Stimulated activated CD4-positive, alpha-beta T cell treated with anti-CD3 and anti-CD28 coated beads, Interleukin-1b, Interleukin-23, amount 100 ng/mL, for 4 hours (primary cell): ENCODE data around the gene GNA12.

ENCODE experiments used
- DNase-seq, 2 donors: peaks; one replicate each; pipeline ENCODE4 v3.0.0-alpha.2; 2020; ENCODE audit warnings: low read depth in 2 of 2

The GNA12 gene

DNA sequence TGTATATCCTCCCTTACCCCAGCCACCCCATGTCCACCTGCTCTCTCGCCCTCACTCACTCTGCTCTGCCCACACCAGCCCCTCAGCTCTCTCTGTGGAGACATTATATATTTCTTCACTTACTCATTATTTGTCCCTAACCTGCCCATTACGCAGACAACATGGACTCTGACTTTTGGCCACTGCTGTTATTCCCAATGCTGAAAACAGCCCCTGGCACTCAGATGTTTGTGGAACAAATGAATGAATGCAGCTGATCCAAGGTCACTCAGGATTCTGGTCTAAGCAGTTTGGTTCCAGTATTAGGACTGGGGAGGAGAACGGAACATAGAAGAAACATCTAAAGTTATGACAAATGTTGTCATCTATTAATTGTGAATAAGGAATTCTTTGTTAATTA is 26.7 kb downstream of the GNA12 start:
- no peak for DNase-seq

DNA sequence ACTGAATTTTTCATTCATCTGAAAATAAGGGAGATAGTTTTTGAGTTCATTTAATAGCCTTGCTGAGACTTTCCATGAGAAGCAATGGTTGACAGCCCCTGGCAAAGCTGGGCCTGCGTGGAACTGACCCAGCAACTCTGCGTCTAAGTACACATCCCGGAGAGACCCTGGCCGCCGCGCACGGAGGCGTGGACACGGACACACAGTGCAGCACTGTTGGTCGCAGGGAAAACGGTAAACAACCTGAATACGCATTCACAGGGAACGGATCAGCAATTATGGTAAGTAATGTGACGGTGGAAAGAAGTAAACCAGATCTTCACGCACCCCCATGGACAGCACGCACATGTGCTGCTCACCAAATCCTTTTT is 28.2 kb downstream of the GNA12 start:
- no peak for DNase-seq

DNA sequence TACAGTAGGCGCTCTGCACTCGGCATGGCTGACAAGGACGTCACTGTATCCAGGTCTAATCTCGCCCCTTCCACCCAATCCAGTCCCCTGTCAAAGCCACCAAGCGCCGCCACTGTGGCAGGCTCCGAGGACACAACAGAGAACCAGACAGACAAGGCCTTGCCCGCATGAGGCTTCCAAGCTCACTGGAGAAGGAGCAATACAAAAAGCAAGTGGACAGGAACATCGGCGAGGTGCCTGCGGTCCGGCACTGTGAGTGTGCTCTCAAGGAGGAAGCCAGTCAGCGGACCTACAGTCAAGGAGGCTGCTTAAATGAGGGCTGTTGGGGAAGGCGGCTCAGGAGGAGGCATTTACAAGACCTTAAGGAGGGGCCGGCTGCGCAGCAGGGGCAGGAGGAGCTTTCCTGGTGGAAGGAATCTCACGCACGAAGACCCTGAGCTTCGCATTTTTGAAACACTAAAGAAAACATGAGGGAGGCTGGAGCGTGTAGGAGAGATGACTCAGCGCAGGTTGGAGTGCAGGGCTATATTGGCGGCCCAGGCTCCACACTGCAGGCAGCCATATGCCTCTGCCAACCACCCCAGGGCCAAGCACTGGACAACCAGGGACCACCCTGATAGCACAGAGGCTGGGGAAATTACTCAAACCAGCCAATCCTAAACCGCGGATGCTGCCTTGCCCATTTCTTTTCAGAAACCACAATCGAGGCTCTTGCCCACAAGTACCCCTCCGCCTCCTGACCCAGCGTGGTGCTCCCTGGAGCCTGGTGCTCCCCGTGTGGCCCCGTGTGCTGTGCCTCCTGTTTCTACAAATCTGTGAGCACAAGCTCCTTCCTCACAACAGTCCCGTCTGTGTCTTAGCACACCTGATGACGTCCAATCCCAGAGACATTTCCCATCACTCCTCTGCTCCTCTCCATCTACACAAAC is 28.9 kb downstream of the GNA12 start:
- no peak for DNase-seq

DNA sequence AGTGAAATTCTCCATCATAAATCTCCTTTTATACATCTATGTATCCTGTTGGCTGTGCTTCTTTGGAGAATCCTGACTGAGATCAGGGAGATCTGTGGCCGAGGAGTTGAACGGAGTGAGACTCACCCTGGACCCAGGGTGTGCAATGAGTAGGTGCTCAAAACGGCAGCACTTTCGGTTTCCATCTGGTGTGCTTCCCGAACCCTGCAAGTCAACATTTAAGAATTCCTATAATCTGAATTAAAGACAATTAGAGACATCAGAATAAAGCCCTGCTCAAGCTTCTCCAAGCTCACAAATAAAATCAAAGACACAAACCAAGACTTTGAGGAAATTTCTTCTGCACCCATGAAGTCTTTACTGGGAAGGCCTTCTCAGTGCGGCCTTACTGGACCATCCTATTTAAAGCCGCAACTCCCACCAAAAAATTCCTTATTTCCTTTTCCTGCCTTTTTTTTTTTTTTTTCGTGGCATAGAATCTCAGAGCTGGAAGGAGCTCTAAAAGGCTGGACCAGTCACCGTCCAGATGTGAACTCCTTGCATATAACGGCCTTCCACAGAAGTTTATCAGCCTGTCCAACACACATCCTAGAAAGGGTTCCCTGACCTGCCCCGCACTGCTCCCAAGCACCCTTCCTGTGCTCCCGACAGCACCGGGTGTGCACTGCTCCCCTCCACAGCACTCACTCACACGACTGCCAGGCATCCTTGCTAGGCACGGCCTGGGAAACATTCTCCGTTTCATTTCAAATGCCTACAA is 29.7 kb downstream of the GNA12 start:
- DNase-seq, result no peak

DNA sequence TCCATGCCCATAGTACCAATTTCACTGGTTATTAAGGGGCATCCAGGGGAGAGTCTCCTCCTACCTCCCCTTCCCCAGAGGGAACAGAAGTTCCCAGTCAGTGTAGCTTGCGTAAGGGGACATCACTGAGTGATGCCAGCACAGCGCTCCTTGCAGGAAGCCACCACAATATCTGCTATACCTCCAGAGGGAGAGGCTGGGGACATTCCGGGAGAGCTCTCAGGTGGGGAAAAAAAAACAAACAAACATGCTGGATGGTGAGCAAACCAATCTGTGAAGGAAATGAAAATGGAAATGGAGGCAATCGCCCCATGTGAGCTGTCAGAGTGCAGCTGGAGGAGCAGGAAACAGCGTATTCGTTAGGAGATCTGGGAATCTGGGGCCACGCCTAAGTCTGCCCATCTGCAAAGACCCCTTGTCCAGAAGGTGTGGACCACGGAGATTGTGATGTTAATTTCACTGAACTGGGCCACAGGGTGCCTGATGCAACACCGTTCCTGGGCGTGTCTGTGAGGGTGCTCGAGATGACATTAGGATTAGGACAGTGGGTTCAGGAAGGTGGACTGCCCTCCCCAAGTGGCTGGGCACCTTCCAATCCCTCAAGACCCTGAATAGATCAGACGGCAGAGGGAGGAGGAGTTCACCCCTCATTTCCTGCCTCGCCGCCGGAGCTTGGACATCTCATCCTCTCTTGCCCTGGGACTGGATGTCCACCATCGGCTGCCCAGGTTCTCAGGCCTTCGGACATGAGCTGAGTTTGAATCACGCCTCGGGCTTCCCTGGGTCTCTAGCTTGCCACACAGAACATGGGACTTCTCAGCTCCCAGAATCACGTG is 30.5 kb downstream of the GNA12 start:
- DNase-seq, result no peak

DNA sequence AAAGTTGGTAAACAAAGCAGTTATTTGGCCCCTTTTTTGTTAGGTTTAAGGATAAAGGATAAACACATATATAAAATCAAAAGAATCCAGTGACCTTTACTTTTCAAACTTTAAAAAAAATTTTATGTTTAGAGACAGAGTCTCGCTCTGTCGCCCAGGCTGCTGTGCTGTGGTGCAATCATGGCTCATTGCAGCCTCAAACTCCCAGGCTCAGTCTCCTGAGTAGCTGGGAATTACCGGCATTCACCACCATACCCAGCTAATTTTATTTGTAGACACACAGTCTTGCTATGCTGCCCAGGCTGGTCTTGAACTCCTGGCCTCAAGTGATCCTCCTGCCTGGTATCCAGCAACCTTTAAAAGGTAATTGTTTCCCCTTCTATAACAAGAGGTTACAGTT is 31.3 kb downstream of the GNA12 start:
- DNase-seq, result no peak

DNA sequence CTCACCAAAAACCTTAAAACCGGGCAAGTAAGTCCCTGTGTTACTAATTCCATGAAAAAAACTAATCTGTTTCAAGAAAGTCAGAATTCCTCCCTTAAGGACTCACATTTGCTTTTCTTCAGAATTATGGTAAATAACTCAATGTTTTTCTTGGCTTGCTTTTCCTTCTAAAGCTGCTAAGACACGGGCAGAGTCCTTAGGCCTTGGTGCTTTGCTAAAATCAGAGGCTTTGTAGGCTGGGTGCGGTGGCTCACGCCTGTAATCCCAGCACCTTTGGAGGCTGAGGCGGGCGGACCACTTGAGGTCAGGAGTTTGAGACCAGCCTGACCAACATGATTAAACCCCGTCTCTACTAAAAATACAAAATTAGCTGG is 32.0 kb downstream of the GNA12 start:
- DNase-seq, result no peak

DNA sequence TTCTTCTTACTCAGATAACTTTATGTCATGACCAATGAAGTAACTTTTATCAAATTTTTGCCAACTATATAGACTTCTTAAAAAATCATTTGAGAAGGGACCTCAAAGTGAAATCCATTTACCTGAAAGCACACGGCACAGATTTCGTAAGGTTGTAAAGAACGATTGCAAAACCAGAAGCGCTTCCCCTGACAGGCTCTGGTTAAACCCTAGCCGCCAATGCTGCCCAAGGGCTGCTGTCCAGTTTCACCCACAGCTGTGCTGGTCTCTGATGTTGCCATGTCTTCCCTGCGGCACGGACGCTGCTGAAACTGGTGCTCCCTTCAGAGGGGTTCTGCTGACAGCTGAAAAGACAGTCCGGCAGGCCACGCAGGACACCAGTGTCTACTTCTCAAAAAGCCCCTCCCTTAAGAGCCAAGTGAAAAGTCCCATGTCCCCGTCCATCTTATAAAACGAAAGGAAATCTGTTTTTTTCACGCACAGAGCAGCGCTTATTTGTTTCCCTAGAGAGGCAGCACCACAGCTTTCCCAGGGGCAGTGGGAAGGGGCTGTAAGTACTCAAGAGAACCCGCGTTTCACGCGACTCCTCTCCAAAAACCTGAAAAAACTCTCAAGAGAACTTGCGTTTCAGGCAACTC is 32.5 kb downstream of the GNA12 start:
- no peak for DNase-seq

DNA sequence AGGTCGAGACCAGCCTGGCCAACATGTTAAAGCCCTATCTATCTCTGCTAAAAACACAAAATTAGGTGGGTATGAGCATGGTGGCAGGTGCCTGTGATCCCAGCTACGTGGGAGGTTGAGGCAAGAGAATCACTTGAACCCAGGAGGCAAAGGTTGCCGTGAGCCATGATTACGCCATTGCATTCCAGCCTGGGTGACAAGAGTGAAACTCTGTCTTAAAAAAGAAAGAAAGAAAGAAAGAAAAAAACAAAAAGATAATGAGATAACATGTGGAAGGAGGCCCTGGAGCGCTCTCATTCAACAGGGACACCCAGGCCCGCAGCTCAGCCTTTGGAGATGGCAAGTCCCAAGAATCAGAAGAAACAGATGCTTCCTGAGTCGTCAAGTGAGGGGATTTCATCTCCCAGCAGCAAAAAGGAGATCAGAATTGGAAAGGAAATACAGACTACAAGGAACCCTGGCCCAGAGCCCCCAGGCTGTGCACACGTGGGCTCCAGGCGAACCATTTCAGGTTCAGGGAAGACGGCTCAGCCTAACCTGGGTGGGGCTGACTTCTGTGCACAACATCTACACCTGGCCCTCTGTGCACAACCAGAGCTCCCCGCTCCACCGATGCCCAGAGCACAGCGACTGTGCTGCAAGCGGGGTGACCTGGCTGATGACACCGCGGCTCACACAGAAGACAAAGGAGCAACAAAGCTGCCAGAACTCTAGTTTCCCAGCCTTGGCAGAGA is 33.3 kb downstream of the GNA12 start:
- no peak for DNase-seq

DNA sequence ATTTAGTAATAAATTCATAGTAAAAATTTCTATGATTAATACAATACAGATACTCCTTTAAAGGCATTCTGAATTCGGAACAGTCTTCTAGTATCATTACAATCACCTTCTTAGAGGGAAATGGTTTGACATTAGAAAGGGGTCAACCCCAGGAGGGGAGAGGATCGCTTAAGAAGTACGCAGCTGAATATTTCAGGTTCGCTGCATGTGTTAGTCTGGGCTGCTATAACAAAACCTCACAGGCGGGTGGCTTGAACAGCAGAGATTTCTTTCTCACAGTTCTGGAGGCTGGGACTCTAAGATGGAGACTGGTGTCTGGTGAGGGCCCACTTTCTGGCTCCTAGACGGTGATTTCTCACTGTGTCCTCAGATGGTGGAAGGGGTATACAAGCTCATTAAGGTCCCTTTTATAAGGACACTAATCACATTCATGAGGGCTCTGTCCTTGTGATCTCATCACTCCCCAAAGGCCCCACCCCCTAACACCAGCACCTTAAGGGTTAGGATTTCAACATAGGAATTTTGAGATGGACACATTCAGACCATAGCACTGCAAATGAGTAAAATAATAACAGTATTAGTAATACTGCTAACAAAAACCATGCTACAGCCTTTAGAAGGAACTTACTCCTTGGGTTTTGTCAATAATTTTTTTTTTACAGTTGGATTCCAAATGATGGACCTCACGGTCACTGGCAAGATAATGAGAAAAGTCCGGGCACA is 34.0 kb downstream of the GNA12 start:
- DNase-seq, result no peak

DNA sequence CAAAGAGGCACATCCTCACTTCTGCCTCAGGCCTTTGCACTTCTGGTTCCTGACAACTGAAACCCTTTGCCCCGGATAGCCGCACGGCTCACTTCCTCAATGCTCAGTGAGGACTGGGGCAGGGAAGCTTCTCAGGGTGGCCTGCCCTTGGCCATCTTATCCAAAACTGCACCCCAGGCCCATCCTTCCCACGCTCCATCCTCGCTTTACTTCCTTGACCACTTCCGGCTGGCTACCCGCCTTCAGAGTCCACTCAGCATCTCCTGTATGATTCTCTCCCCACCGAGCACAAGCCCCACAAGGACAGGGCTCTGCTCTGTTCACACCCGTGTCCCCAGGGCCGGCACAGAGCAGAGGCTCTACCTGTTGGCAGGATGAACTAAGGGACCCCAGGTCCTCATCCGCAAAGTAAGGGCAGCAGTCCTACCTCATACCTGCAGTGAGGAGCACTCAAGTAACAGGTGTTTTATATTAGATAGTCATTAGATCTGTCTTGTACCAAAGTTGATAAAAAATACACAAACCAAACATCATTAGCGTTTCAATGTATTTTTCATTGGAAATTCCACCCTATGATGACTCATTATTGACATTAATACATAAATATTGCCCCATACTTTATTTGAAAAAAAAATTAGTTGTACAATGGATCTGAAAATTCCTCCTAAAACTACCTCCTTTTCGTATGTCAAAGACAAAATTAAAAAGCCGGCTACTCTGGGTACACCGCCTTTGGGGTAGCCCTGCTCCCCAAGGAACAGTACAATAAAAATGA is 35.0 kb downstream of the GNA12 start:
- no peak for DNase-seq

DNA sequence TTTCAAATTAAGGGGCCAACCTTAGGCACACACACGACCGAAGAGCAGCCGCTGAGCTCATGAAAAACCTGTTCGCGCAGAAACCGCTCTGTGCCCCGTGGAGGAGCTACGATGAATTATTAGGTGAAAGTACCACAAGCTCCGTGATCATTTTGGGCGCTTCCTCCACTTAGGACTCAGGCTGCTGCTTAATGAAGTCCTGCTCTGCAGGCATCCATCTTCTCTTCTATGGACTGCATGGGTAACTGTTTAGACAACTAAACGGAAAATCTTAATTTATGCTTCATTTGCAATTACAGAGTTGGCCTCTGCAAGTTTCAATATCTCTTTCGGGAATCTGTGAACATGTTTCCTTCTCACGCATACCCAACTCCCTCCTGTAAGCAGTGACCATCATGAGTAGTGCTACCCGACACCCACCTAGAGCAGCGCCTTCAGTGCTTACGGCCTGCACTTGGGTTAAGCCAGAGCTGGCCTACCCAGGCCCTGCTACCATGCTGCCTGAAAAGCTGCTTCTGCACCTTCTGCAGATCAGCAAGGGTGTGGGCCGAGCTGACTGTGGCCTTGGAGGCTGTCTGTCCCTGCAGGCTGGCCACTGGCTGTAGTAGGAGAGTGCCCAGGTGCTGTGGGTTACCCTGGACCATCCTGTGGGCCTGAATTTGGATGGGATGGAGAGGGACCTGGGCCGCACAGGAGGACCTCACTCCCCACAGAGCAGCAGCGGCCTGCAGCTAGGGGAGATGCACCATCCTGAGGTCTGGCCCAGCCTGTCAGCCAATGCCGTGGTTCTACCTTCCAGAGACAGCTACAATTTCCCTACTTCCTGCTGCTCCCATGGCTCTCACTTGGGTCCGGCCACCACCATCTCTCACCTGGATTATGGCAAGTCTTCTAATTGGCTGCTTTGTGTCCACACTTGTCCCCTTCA is 36.0 kb downstream of the GNA12 start:
- no peak for DNase-seq

DNA sequence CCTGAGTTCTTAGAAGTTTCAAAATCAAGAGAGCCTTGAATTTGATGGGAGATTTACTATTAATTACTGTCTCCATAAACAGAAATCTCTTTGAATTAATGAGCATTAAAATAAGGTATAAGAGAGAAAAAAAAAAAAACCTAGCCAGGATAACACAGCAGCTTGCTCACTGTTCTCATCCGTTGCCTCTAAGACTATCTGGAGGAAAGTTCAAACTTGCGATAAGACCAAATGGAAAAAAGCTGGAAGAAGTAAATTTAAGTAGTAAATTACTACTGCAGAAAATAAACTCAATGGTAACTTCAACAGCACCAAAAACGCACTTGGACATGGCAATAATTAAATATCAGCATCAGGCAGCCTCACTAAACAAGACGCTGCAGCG is 36.7 kb downstream of the GNA12 start:
- no peak for DNase-seq

DNA sequence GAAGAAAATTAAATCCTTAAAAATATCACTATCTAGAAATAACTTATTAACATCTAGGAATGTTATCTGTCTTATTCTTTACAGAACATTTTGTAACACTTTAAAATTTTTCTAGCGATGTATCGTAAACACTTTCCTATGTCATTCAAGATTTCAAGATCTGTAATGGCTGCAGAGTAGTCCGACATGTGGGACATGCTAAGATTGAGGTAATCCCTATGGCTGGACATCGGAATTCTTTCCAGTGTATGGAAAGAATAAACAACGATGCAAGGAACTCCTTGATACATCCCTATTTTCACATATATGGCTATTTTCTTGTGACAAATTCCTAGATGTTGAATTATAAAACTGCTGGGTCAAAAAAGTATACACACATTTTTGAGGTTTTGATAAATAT is 37.5 kb downstream of the GNA12 start:
- DNase-seq, result no peak

DNA sequence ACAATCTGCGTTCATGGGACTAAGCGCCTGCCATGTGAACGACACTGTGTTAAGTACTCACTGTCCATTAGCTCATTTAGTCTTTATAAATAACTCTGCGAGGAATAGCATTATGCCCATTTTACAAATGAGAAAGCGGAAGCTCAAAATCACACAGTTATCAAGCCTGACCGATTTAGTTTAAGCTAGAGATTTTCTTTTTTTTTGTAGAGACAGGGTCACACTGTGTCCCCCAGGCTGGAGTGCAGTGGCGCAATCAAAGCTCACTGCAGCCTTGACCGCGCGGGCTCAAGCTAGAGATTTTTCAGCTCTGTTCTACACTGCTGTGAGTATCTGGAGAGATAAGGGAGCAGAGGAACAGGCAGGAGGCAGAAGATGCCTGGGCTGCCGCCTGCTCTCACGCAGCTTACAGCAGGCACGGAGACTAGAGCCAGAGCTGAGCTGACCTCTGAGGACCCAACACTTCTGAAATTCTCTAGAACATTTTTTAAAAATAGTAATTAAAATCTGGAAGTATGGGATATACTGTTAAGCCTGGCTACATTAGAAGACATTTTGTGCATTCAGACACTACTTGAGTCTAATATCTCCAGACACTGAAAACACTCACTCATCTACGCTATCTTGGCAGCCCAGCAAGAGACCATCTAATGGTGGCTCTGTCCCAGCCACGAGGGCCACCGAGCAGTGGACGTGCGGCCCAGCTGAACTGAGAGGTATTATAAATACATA is 38.7 kb downstream of the GNA12 start:
- no peak for DNase-seq

DNA sequence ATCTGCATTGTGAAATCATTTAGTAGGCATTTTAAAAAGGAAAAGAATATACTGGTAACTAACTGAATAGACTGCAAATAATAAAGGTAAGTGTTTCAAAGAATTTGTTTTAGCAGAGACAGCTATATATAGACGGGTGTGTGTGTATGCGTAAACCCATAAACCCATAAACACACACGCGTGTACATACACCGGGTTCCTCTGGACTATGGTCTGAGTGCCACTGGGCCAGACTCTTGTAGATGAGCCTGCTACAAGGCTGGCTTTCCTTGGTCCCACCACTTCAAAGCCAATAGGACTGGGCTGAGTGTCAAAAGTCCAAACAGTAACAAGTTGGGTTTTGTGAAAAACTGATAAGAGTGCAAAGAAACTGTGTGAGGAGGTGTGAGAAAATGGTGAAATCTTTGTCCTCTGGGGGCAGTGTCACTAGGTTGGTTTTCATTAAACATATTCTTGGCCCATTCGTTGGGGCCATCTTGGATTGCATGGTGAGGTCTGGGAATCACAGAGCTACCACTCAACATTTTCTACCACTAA is 39.8 kb downstream of the GNA12 start:
- DNase-seq, result no peak

DNA sequence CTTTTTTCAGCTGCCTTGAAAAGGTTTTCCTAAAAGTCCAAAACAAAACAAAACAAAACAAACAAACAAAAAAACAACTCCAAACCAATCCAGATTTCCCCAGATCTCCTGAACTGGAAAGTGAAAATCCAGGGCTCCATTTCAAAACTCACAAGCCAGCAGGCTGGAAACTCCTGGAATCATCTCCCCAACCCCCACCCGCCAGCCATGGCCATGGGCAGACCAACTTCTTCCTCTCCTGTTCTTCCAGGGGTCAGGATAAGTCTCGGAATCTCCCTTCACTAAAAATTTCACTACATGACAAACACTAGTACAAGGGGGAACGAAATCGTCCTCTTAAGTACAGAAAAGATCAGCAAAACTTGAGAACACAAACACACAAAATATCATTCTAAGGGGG is 40.4 kb downstream of the GNA12 start:
- DNase-seq, result no peak

DNA sequence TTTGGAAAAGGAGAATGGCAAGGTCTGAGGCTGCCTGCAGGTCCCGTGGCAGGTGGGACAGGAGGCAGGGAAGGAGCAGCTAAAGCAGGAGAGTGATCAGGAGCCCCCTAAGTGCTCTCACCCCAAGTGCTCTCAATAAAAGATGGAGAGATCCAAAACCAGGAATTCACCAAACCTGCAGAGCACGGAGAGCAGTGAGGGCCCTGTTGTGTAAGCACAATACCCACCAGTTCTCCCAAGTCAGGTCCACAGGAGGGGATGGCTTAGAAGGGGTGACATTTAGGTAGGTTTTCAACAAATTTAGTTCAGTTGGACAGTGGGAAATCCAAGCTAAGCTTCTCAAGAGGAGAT is 40.8 kb downstream of the GNA12 start:
- no peak for DNase-seq
